Activated effector memory CD4-positive, alpha-beta T cell treated with Interleukin-2 at 50 U/mL for 16 hours (primary cell): ENCODE data around the gene SDHAF4.
"Not testable (repeated sequence)": the region's sequence is repeated elsewhere in the genome, so short reads cannot be mapped to it uniquely, and the experiment has no call there.

Source experiments
- DNase-seq: peaks from one replicate; pipeline ENCODE4 v3.0.0-alpha.2; 2020

The SDHAF4 gene

DNA sequence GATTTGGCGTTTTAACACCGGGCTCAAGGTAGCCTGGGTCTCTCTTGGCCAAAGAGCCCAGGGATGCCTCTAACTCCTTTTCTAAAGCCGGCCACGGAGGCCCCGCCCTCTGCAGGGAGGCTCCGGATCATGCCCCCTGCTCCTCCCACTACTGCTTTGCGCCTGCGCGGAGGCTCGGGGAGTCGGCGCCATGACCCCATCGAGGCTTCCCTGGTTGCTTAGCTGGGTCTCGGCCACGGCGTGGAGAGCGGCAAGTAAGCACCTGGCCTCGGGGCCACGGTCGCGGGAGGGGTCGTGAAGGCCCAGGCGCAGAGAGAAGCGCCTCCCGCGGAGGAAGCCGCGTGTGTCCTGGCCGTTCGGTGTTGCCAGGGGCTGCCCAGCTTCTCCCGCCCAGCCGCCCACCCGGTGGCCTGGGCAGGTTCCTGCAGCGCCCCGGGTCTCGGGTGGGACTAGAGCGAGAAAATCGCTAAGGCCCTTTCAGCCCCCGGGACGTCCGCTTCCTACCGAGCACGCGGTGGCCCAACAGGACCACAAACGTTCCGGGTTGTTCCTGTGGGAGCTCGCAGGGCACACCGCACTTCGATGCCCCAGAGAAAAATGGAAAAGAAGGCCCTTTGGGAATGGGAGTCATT lies at the start of gene SDHAF4:
Gene SDHAF4 (plus strand): TSS at position 180 of the 632 bp plus-strand sequence. CDS start 11 bp downstream, at position 191.
- peak; percentile 93 for DNase-seq

DNA sequence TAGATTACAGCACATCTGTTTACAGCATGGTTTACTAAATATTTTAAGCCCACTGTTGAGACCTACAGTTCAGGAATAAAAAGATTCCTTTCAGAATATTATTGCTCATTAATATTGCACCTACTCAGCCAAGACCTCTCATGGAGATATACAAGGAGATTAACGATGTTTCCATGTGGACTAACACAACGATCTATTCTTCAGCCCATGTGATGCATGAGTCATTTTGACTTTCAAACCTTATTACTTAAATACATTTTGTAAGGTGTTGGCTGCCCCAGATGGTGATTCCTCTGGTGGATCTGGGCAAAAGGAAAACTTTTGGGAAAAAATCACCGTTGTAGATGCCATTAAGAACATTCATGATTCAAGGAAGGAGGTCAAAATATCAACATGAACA lies 48.0 kb upstream of the SDHAF4 start:
- no peak for DNase-seq

DNA sequence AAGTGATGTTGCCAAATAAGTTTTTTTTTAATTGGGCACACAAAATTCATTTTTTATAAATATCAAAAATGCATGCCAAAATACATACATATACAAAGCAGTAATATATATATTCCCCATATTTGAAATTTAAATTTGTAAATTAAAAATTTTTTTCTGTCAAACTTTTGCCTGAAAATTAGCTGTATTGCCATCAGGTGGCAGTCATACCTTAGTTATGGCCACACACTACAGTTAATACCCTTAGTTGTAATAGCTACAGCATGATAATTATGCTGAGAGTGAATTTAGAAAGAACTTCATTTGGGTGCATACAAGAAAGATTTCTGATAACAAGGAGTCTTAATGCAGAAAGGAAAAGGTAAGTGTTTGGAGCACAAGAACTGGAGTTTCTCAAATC lies 46.2 kb upstream of the SDHAF4 start:
- DNase-seq = no peak

DNA sequence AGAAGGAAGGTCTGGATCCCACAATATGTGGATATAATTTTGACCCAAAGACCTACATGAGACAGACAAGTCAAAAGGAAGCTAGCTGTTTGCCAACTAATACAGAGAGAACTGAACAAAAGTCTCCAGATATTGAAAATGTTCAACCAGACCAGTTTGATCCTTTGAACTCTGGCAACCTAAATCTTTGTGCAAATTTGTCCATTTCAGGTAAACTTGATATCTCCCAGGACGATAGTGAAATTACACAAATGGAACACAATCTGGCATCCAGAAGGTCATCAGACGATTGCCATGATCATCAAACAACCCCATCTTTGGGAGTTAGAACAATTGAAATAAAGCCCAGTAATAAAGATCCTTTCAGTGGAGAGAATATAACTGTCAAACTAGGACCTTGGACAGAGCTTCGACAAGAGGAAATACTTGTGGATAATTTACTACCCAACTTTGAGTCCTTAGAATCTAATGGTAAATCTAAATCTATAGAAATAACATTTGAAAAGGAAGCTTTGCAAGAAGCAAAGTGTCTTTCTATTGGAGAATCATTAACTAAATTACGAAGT lies 41.9 kb upstream of the SDHAF4 start:
- DNase-seq = no peak

DNA sequence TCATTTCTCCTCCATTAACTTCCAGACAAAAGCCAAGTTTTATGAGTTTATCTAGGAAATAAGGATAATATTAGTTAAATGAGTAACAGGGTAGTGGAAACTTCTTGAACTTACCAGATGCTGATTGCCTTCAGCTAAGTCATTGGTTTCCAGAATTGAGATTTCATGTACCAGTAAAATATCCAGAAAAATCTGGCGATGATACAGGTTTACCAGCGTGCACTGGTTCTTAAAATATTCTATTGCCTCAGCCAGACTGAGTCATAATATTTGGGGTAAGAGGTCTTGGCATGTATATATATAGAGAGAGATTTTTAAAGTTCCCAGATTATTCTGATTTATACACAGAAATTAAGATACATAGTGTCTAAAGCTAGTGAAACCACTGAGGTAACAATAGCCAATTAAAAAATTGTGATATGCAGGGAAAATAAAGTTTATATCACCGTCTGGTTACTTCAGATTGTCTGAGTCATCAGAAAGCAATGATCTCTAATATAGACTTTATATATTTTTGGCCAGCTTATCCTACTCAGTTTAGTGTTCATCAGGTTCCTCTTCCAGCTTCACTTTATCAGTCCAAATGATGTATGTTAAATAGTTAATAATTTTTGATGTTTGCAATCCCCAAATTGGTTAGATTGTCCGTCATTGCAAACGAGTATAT lies 39.5 kb upstream of the SDHAF4 start:
- DNase-seq = no peak

DNA sequence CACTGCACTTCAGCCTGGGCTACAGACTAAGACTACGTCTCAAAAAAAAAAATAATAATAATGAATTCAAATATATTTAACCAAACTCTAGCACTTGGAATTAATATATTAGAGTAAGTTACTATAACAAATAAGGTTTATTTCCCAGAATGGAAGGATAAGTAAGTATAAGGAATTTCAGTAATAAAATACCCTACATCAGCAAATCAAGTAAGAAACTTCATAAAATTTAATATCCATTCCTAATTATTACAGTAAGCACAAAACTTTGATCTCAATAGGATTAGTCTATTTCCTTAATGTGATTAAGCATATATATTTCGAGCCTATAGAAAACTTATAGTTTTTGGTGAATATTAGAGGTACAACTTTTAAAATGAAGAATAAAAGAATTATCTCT lies 36.7 kb upstream of the SDHAF4 start:
- DNase-seq = no peak

DNA sequence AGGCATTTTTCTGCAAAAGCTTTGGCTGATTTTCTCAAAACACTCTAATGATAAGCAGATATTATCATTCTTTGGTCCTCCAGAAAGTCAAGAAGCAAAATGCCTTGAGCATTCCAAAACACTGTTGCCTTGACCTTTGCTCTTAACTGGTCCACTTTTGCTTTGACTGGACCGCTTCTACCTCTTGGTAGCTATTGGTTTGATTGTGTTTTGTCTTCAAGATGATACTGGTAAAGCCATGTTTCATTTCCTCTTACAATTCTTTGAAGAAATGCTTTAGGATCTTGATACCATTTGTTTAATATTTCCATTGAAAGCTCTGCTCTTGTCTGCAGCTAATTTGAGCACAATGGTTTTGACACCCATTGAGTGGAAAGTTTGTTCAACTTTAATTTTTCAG lies 35.6 kb upstream of the SDHAF4 start:
- DNase-seq = no peak

DNA sequence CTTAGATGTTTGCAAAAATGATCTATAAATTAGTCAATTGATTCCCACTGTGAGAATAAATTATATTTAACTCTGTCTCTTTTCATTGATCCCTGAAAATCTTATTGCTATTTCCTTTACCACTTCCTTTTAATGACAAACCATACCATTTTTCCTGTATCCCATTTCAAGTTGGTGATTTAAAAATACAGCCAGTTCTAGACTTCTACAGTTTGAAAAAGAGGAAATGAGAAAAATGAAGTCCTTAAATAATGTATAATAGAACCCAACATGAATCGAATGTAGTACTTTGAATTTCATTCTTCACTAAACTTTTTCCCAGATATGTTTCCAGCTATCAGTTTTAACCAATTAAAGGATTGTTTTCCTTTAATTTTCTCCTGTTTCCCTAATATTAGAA lies 29.5 kb upstream of the SDHAF4 start:
- DNase-seq = no peak

DNA sequence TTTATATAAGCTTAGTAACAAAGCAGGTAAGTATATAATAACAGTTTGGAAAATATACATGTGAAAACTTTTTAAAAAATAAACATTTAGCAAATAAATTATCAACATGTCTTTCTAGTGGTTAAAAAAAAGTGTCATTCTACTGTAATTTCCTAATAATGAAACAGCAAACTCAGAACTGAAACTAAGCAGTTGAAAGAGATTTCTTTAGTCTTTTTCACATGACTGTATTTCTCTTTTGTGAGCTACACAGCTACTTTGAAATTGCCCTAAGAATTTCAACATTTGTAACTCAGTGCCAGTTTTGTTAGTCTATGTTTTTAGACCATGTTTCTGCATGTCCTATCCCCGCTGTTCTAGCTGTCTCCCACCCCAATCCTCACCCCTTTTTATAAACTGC lies 28.4 kb upstream of the SDHAF4 start:
- no peak for DNase-seq

DNA sequence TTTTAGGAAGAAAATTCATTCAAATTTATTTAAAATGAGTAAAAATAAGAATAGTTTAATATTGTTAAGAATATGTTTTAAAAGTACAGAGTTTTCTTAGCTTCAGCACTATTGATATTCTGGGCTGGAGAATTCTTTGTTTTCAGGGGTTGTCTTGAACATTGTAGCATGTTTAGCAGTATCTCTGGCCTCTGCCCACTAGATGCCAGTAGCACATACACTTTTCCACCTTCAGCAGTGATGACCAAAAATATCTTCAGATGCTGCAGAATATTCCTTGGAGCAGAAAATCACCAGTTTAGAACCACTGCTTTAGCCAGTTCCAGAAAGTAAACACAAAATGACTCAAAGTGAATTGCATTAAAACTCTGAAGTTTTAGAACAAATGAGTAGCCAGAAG lies 19.4 kb upstream of the SDHAF4 start:
- DNase-seq = no peak

DNA sequence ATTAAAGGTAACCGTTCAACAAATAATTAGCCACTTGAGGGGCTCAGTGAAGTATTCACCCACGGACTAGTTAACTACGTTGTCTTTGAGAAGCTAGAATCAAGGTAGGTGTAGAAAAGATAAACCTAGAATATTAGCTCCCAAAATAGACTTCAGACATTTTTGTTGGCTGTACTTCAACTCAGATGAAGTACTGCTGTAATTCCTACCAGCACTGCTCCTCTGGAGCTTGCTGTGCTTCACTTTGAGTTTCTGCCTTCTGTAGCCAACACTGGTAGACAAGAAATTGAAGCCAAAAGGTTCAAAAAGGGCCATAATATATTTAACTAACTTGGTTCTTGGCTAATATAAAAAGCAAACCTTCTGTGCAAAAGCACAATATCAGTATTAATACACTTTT lies 18.8 kb upstream of the SDHAF4 start:
- DNase-seq = no peak

DNA sequence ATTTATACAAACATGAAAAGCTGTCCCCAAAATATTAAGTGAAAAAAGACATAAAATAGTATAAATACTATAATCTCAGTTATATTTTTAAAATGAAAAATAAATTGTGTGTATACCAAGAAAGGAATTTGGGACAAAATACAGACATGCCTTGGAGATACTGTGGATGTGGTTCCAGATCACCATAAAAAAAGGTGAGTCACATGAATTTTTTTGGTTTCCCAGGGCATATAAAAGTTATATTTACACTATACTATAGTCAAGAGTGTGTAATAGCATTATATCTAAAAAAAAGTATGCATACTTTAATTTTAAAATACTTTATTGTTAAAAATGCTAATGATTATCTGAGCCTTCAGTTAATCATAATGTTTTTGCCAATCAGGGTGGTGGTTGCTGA lies 17.4 kb upstream of the SDHAF4 start:
- DNase-seq = no peak

DNA sequence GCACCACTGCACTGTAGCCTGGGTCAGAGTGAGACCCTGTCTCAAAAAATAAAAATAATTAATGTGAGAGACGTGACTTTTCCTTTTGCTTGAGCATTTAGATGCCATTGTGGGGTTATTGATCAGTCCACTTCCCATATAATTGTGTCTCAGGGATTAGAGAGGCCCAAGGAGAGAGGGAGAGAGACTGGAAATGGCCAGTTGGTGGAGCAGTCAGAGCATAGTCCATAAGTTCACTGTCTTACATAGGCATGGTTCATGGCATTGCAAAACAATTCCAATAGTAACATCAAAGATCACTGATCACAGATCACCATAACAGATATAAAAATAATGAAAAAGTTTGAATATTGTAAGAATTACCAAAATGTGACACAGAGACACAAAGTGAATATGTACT lies 15.2 kb upstream of the SDHAF4 start:
- DNase-seq = no peak

DNA sequence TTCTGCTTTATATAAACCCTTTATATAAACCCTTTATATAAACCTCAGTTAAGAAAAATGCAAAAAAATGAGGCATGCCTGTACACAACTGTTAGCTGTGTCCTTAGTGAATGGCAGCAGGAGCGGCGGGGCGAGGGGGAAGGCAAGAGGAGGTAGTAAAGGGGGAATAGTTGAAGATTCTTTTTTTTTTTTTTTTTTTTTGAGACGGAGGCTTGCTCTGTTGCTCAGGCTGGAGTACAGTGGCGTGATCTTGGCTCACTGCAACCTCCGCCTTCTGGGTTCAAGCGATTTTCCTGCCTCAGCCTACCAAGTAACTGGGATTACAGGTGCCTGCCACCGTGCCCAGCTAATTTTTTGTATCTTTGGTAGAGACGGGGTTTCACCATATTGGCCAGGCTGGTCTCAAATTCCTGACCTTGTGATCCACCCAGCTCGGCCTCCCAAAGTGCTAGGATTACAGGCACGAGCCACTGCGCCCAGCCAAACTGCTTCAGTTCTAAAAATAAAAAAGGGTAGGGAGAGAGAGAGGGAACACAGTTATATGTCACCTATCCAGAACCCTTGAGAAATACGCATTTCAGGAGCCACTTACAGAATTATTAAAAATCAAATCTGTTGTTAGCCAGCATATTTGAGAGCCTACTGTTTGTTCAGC lies 14.3 kb upstream of the SDHAF4 start:
- DNase-seq = not testable (repeated sequence)

DNA sequence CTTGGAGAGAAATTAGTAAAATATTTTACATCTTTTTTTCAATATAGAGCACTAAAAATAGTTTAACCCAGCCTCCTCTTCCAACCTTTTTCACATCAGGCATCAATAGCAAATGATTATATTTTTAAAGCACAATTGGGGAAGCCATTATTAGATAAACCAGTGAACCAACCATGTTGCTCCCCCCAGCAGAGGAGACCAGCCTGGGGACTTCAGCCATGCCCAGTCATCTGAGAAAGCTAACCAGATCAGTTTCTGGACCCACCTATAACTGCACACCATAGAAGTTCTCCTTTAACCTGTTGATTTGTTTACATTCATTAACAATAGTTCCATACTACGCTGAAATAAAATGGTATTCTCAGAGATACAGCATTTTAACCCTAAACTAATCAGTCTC lies 13.8 kb upstream of the SDHAF4 start:
- no peak for DNase-seq

DNA sequence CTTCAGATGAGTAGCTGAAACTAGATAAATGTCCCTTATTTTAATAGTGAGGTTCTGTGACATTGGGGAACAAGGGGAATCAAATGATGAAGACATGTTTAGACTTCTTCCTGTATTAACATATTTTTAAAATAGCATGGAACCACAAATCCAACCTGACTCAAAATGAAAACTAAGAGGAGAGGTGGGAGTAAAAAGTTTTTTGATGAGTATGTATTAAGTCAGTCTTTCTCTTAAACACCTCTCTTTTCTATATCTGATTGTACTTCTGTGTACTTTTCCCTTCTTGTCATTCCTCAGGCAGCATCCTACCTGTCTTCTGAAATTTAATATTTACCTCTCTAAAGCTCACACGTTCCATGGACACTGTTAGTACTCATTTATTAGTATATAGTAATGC lies 8.7 kb upstream of the SDHAF4 start:
- no peak for DNase-seq

DNA sequence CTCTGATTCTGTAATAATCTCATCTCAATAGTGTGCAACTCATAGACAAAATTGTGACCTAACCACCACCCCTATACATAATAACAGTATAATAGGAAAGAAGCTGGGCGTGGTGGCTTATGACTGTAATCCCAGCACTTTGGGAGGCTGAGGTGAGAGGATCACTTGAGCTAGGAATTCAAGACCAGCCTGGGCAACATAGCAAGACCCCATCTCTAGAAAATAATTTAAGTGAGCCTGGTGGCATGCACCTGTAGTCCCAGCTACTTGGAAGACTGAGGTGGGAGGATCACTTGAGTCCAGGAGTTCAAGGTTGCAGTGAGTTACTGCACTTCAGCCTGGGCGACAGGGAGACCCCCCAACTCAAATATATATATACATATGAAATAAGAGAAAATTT lies 4.3 kb upstream of the SDHAF4 start:
- not testable (repeated sequence) for DNase-seq

DNA sequence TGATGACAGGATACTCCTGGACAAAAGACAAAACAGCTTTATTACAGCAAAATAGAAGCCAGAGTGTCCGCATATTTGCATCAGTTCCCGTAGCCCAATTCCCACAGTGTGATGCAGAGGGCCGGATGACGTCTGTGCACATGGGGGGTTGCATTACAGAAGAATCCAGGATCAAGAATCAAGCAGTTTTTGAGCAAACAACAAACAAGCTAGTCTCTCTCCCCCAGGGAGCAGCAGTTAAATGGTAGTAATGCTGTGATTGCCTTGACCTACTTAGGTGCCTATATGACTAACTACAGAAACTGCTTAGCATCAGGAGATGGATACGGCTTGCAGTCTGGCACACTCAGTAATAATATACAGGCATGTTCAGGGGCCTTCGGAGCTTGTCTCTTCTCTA lies 3.2 kb upstream of the SDHAF4 start:
- no peak for DNase-seq

DNA sequence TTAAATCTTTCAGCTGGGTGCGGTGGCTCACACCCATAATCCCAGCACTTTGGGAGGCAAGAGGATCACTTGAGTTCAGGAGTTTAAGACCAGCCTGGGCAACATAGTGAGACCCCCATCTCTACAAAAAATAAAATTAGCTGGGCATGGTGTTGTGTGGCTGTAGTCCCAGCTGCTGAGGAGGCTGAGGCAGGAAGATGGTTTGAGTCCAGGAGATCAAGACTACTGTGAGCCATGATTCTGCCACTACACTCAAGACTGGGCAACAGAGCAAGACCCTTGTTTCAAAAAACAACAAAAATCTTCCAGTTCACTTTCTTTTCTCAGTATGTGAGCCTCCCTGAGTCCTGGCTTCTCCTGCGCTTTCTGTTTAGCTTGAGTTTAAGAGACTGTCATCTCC lies 7.9 kb downstream of the SDHAF4 start:
- no peak for DNase-seq

DNA sequence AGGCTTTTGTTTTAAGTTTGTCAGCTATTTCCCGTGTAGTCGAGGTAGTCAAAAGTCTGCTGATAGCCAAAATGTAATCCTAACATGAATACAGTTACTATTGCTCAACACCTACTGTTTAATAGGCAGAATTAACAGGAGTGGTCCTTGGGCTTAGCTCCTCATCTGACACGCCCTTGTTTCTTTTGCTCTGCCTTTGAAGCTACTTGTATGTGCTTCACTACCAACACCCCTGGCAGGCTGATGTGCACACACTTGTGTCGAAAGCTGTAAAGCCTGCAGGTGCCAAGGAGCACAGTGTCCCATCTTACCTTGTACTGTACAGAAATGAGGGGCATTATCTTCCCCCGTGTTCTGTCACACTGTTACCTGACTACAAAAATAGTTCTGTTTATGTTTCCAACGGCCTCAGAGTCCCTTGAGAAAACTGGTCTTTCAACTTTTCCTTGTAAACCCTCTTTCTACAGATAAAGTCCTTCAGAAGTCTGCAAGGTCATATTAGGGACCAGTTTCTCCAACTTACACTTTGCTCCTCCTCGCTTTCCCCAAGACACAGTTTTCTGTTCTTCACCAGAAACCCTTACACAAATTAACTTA lies 9.3 kb downstream of the SDHAF4 start:
- no peak for DNase-seq

DNA sequence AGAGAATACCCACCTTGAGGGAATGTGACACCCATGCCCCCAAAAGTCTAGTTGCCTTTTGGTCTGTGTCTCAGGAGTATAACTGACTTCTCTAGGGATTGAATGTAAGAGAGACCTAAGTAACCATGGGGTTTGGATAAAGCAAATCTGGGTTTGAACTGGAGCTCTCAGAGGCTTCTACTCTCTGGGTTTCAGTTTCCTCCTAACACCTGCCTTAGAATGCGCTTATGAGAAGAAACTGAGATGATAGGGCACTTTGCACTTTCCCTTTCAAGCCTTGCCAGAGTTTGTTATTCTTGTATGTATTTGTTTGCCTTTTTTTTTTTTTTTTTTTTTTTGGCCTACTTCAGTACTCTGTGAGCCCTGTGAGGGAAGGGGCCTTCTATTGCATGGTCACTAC lies 19.4 kb downstream of the SDHAF4 start:
- DNase-seq = no peak

DNA sequence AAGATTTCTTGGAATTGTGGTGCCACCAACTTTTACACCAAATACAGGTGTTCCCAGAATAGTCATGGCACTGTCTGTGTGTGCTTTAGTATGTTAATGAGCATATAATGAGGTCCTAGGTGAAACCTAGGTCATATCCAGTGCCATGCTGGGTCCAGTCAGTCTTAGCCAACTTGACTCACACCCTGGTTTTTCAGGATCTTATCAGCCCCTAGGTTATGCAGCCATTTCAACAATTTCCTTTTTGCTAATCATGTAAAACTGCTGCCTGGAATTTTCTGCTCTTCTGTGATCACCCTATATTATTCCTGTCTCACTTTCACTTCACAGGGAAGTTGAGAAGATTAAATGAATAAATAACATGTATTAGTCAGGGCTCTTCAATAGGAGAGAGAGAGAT lies 23.7 kb downstream of the SDHAF4 start:
- DNase-seq = no peak

DNA sequence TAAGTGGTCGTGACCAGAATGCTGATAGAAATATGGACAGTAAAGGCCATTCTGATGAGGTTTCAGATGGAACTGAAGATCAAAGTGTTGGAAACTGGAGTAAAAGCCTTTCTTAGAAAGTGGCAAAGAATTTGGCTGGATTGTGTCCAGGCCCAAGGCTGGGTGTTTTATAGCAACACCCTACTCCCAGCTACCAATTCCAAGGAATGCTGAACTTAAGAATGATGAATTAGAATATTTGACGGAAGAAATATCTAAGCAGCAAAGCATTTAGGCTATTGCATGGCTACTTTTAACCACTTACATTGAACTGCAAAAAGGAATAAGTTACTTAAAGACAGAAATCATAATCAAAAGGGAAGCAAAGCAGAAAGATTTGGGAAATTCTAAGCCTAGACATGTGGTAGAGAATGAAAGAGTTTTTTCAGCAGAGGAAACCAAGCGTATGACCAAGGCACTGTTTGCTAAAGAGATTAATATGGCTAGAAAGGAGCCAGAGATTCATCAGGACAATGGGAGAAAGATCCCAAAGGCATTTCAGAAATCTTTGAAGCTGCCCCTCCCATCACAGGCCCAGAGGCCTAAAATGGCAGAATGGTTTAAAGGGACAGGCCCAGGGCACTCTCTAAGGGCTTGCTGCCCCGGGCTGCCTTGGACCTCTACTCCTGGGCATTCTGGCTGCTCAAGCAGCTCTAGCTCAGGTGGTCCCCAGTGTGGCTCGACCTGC lies 25.8 kb downstream of the SDHAF4 start:
- DNase-seq = no peak
